ENCODE measurements around the gene GATB.

GATB gene

GRCh38 chr4:151692821-151693673, 67.8 kb downstream of the GATB start:
- no peak for DNase-seq

GRCh38 chr4:151692443-151692782, 68.4 kb downstream of the GATB start:
- DNase-seq: no peak

DNA sequence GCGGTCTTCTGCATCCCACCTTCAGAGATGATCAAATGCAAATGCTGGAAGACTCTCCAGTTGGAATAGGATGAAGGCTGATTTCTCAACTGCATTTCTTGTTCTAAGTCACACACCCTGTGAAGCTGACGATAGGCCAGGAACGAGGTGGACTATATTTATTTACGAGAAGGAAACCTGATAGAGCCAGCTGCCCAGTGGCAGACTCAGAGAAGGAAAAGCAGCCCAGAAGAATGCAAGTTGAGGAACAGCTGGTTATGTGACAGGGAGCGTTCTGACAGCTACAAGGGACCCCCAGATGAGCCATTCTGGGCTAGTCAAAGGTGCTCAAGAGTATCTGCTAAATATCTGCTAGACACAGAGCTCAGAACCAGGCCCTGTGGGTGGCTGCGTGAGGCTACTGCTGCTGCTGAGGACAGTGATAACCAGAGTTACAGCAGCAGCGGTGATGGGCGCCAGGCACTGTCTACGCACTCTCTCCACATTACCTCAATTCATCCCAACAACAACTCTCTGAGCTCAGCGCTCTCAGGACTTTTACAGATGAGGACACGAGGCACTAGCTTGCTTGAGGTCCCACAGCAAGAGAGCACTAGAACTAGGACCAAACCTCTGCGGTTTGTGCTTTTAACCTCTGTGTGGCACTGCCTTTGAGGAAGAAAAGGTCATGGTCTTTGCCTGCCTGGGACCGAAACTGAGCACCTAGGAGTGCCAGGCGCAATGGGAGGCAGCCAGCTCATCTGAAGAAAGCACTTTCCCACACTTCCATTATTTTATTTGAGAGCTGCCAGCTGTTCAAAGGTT, 69.0 kb downstream of the GATB start:
- no peak for DNase-seq

DNA sequence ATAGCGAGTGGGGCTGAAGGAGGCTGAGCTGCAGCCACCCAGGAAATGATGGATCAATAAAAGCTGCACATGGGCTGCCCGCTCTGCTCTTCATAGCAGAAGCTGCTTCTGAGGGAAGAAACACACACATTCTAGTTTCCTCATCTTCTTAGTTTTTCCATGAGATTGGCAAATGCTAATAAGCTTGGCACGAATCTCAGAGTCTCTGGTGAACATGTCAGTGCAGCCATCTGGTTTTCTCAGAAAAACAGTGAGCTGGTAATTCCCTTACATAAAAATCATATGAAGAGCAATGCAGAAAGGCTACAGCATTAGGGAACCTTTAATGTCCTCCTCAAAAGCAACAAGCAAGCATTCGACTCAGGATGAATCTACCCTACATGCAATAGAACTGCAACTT, 69.9 kb downstream of the GATB start:
- no peak for DNase-seq

GRCh38 chr4:151690164-151690870, 70.5 kb downstream of the GATB start:
- no peak for DNase-seq

GRCh38 chr4:151689211-151689991, 71.4 kb downstream of the GATB start:
- no peak for DNase-seq

- no peak for DNase-seq
Observed at GRCh38 chr4:151688785-151689043, 72.1 kb downstream of the GATB start.

GRCh38 chr4:151688003-151688784, 72.6 kb downstream of the GATB start:
- no peak for DNase-seq

- no peak for DNase-seq
Observed at GRCh38 chr4:151687021-151687640, 73.7 kb downstream of the GATB start.

DNA sequence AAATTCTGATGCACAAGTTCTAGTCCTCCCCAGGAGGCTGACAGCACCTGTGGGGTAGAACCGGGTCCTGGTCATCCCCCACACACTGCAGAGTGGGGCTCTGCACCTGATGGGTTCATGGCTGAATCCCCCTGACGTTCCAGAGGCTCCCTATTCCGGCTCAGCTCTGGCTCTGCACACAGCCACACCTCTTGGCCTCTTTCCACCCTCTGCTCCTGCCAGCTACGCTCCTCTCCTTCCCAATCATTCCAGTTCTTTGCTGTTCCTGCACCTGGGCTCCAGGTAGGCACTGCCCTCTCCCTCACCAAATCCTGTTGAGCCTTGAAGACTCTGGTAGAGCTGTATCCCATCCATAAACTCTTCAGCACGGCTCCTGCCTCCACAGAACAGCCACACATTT, 75.5 kb downstream of the GATB start:
- DNase-seq: no peak

DNA sequence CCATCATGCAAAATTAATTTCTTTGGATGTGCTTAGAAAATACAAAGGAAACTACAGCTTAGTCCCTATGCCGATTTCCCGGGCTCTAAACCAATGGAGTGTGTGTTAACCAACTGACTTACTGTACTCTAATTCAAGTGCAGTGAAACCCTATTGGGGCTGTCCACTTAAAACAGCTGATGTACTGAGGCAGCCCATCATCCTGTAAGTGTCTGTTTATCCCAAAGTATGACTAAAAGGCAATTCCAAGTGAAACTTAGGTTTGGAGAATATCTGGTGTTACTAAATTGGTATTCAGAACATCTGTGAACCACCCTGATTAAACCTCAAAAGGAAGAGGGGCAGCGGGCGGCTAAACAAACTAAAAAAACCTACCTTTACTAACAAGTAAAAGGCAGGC, 79.7 kb downstream of the GATB start:
- DNase-seq: no peak

GRCh38 chr4:151679231-151679630, 81.6 kb downstream of the GATB start:
- no peak for DNase-seq

GRCh38 chr4:151678048-151678872, 82.5 kb downstream of the GATB start:
- DNase-seq: no peak

GRCh38 chr4:151677193-151677592, 83.6 kb downstream of the GATB start:
- no peak for DNase-seq

DNA sequence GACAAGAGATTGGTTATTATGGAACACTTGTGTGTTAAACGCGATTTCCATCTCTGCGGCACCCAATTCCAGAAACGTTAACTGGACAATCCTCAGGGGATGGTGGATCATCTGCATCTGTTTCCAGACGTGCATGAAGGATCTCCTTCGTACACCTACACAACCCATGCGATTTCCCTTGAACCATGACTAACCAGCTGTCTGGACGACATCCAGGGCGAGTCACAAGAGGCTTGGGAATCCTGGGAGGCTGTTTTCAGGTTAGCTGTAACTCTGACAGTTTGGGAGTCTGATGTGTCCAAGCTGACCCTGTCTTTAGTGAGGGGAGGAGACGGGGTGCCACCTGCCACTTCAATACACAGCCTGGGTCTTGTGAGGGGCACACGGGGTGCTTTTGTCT, 84.5 kb downstream of the GATB start:
- no peak for DNase-seq

GRCh38 chr4:151675411-151675971, 85.3 kb downstream of the GATB start:
- no peak for DNase-seq

- no peak for DNase-seq
Observed at GRCh38 chr4:151674804-151675391, 85.9 kb downstream of the GATB start.

- DNase-seq: no peak
Observed at GRCh38 chr4:151673908-151674520, 86.8 kb downstream of the GATB start.

DNA sequence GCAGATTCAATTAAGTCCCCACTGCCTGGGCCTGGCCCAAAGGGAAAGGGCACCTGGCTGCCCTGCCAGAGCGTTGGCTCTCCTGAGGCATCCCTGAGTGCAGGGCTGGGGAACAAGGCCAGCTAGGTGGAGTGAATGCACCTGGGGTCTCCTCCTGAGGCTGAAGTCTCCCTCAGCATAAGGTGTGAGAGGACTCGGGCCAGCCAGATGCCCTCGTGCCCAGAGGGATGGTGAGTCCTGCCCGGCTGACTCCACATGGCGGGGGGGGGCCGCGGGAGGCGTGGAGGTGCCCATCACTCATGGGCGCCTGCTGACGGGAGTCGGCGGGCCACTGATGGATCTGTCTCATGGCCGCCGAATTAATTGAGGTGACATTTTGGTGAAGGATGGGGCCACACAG, 87.8 kb downstream of the GATB start:
- DNase-seq: no peak
